Fibroblast of lung (primary cell): ENCODE measurements around the gene PVALB. TPM values are rescaled to one million over a fixed set of nuclear protein-coding genes. Genes with fewer than 3 reads are reported as not detected.

Experiments
- DNase-seq, 2 donors: peaks; one replicate each; pipeline versions ENCODE4 v3.0.0 to v3.0.0-alpha.2; 2010; ENCODE audit warnings: low read depth in 2 of 2
- H2AFZ ChIP-seq: 2 replicates; pipeline ENCODE4 v1.5.1; 2012; ENCODE audit warnings: low read length, control low read depth, inconsistent platforms
- H3K27ac ChIP-seq: 2 replicates; pipeline ENCODE4 v1.5.1; 2011; ENCODE audit warnings: low read length, control low read depth; ENCODE audit not compliant: insufficient read depth
- H3K27me3 ChIP-seq: 2 replicates; pipeline ENCODE4 v1.5.1; 2011; ENCODE audit warnings: mild to moderate bottlenecking, low read length; ENCODE audit not compliant: control insufficient read depth, insufficient read depth
- H3K36me3 ChIP-seq: 2 replicates; pipeline ENCODE4 v1.5.1; 2011; ENCODE audit warnings: low read length; ENCODE audit not compliant: control insufficient read depth, insufficient read depth
- H3K4me1 ChIP-seq: 2 replicates; pipeline ENCODE4 v1.5.1; 2011; ENCODE audit warnings: low read length; ENCODE audit not compliant: control insufficient read depth, insufficient read depth; ENCODE audit errors: extremely low read depth
- H3K4me2 ChIP-seq: 2 replicates; pipeline ENCODE4 v1.5.1; 2011; ENCODE audit warnings: low read length, control low read depth; ENCODE audit not compliant: insufficient read depth; ENCODE audit errors: extremely low read depth
- H3K4me3 ChIP-seq, 4 experiments: fragments of 200-600 bp in 1 of 4; sonication (generic) in 1 of 4; replicated peaks in 1 of 4; 2 replicates each; pipeline ENCODE4 v1.5.1; 2011 to 2016; ENCODE audit warnings: low read length in 4 of 4, low read depth in 3 of 4, mild to moderate bottlenecking in 3 of 4, control low read depth in 2 of 4, inconsistent platforms in 1 of 4, mixed read lengths in 1 of 4; ENCODE audit not compliant: insufficient read depth in 1 of 4; ENCODE audit errors: control extremely low read depth in 1 of 4
- H3K79me2 ChIP-seq: 2 replicates; pipeline ENCODE4 v1.5.1; 2012; ENCODE audit warnings: mild to moderate bottlenecking, low read length, inconsistent platforms; ENCODE audit not compliant: control insufficient read depth, insufficient read depth
- H3K9ac ChIP-seq: 2 replicates; pipeline ENCODE4 v1.5.1; 2011; ENCODE audit warnings: mild to moderate bottlenecking, low read length, control low read depth; ENCODE audit not compliant: insufficient read depth
- H3K9me3 ChIP-seq: 2 replicates; pipeline ENCODE4 v1.5.1; 2012; ENCODE audit warnings: low read depth, low read length; ENCODE audit not compliant: control insufficient read depth, insufficient read depth
- H4K20me1 ChIP-seq: 2 replicates; pipeline ENCODE4 v1.5.1; 2011; ENCODE audit warnings: low read length; ENCODE audit not compliant: control insufficient read depth, insufficient read depth; ENCODE audit errors: extremely low read depth
- CTCF ChIP-seq, 2 donors: IDR thresholded peaks in 1 of 2; conservative IDR thresholded peaks in 1 of 2; 1 replicate in 1 of 2; 2 replicates in 1 of 2; pipeline ENCODE4 v1.5.1; 2011 to 2012; ENCODE audit warnings: low read length in 2 of 2, control low read depth in 1 of 2, inconsistent platforms in 1 of 2, low read depth in 1 of 2, mild to moderate bottlenecking in 1 of 2
- EZH2 ChIP-seq: IDR thresholded peaks from 2 replicates; pipeline ENCODE4 v1.5.1; 2012; ENCODE audit warnings: low read length, control low read depth, mild to moderate bottlenecking; ENCODE audit errors: missing control alignments
- polyA plus RNA-seq, 2 donors: library from polyadenylated mRNA; depleted of rRNA in 1 of 2; stranded (reverse) in 1 of 2; unstranded in 1 of 2; fragments of >200 nt; gene quantifications; 2 replicates each; pipeline ENCODE4 v1.2.1, GENCODE V29; 2011 to 2012; ENCODE audit warnings: missing spikeins in 1 of 2
- total RNA-seq: library from RNA; depleted of rRNA; stranded (reverse); fragments of >200 nt; gene quantifications from 2 replicates; pipeline ENCODE4 v1.2.1, GENCODE V29; 2014

Gene PVALB
- total and polyA plus RNA-seq, 2 donors (not counting 1 experiment from before 2014, with no cell fraction given) = not detected

GRCh38 chr22:36826262-36826661 is 9.4 kb upstream of the PVALB start:
- Histone ChIP-seq H3K9ac (no peak overlapping the region), H3K36me3 (no peaks in the 10 kb centered on the region), H3K27me3 (no peaks in the 10 kb centered on the region), H3K4me3 (no peak overlapping the region), H3K4me2 (no peak overlapping the region), H3K27ac (no peak overlapping the region), H3K79me2 (no peaks in the 10 kb centered on the region), H3K9me3 (no peaks in the 10 kb centered on the region), H2AFZ (no peak overlapping the region), H4K20me1 (no peaks in the 10 kb centered on the region), H3K4me1 (no peaks in the 10 kb centered on the region)
- DNase-seq = no peak
- no peak for TF ChIP-seq EZH2

- peaks cover 9% of the 10 kb centered on the region for H3K27me3 ChIP-seq
- TF ChIP-seq EZH2 (no peak), CTCF (conservative IDR thresholded peaks at IDR 0.05 in 1 of 2, IDR thresholded peaks at IDR 0.05 in 1 of 2; ENCODE audit: low read depth in 1 of 2, low read length in 2 of 2) (no peak)
- no peaks in the 10 kb centered on the region for H3K4me1 ChIP-seq
- no peaks in the 10 kb centered on the region for H4K20me1 ChIP-seq
- no peak overlapping the region for H3K9ac ChIP-seq
- H3K4me2 ChIP-seq = no peak overlapping the region
- H2AFZ ChIP-seq = no peak overlapping the region
- no peaks in the 10 kb centered on the region for H3K36me3 ChIP-seq
- H3K4me3 ChIP-seq = no peak overlapping the region
- no peaks in the 10 kb centered on the region for H3K9me3 ChIP-seq
- DNase-seq = no peak
- H3K27ac ChIP-seq = no peak overlapping the region
- H3K79me2 ChIP-seq = no peaks in the 10 kb centered on the region
Observed at GRCh38 chr22:36824655-36825054, 7.8 kb upstream of the PVALB start.

- no peak overlapping the region for H2AFZ ChIP-seq
- DNase-seq = peak in 1 of 2 donors; percentile 37
- TF ChIP-seq CTCF (conservative IDR thresholded peaks at IDR 0.05 in 1 of 2, IDR thresholded peaks at IDR 0.05 in 1 of 2; ENCODE audit: low read depth in 1 of 2, low read length in 2 of 2) (no peak), EZH2 (no peak)
- peaks cover 13% of the 10 kb centered on the region for H3K27me3 ChIP-seq
- H3K9ac ChIP-seq = no peak overlapping the region
- no peak overlapping the region for H3K27ac ChIP-seq
- no peaks in the 10 kb centered on the region for H3K36me3 ChIP-seq
- H3K79me2 ChIP-seq = no peaks in the 10 kb centered on the region
- H3K4me3 ChIP-seq = no peak overlapping the region
- H3K4me1 ChIP-seq = no peaks in the 10 kb centered on the region
- no peaks in the 10 kb centered on the region for H4K20me1 ChIP-seq
- H3K9me3 ChIP-seq = no peaks in the 10 kb centered on the region
- H3K4me2 ChIP-seq = no peak overlapping the region
Observed at GRCh38 chr22:36823186-36823839, 6.5 kb upstream of the PVALB start.
